ENCODE measurements around the gene PDC. TPM values are rescaled to one million over a fixed set of nuclear protein-coding genes. Genes with fewer than 3 reads are reported as not detected.
"Not testable (repeated sequence)": the region's sequence is repeated elsewhere in the genome, so short reads cannot be mapped to it uniquely, and the experiment has no call there.

Gene PDC
- total RNA-seq, 1 experiment from 2014 or later: not detected

DNA sequence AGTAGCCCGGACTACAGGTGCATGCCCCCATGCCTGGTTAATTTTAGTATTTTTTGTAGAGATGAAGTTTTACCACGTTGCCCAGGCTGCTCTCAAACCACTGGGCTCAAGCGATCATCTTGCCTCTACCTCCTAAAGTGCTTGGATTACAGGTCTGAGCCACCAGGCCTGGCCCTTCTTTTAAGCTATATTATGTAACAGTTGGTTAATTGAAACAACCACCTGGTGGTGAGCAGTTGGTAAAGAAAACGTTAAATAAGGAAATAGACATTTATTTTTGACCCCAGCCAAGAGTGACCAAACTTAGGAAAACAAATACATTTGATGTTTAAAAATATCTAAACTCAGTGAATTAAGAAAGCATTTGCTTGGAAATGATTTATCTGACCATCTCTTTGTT lies 12.1 kb upstream of the PDC start:
- H3K4me3 ChIP-seq (ENCODE audit: low read depth in 2 of 2, low read length in 2 of 2): no peak overlapping the region
- ATAC-seq (no peak), DNase-seq (ENCODE audit: low read depth, low spot score) (no peak)
- in situ Hi-C loops (cut with HindIII; ENCODE audit: low pct_unique_long_range_greater_than_20kb, low sequenced_read_pairs) (no loop called here), intact Hi-C loops (cut with micrococcal nuclease; ENCODE audit: unreplicated experiment) (no loop called here)
- ChIA-PET POLR2A (no interaction called here), CTCF (no interaction called here)
- no peaks in the 10 kb centered on the region for H3K27me3 ChIP-seq (ENCODE audit: control insufficient read depth, insufficient read depth, low read length)
- no peaks in the 10 kb centered on the region for H3K9me3 ChIP-seq (ENCODE audit: control insufficient read depth, insufficient read depth, low read depth, low read length)
- H3K4me1 ChIP-seq (ENCODE audit: control insufficient read depth, insufficient read depth, low read length): no peaks in the 10 kb centered on the region
- TF ChIP-seq, protein P1, sequence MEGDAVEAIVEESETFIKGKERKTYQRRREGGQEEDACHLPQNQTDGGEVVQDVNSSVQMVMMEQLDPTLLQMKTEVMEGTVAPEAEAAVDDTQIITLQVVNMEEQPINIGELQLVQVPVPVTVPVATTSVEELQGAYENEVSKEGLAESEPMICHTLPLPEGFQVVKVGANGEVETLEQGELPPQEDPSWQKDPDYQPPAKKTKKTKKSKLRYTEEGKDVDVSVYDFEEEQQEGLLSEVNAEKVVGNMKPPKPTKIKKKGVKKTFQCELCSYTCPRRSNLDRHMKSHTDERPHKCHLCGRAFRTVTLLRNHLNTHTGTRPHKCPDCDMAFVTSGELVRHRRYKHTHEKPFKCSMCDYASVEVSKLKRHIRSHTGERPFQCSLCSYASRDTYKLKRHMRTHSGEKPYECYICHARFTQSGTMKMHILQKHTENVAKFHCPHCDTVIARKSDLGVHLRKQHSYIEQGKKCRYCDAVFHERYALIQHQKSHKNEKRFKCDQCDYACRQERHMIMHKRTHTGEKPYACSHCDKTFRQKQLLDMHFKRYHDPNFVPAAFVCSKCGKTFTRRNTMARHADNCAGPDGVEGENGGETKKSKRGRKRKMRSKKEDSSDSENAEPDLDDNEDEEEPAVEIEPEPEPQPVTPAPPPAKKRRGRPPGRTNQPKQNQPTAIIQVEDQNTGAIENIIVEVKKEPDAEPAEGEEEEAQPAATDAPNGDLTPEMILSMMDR (IDR thresholded peaks at IDR 0.05): no peak
- TF ChIP-seq POLR2AphosphoS5 (IDR thresholded peaks at IDR 0.05; ENCODE audit: low read depth, low read length) (no peak), SIN3A (IDR thresholded peaks at IDR 0.05; ENCODE audit: borderline replicate concordance, insufficient read depth, low read depth, low read length) (no peak), TCF7L2 (IDR thresholded peaks at IDR 0.05; ENCODE audit: low read depth, low read length) (no peak)
- TF ChIP-seq, protein P2, sequence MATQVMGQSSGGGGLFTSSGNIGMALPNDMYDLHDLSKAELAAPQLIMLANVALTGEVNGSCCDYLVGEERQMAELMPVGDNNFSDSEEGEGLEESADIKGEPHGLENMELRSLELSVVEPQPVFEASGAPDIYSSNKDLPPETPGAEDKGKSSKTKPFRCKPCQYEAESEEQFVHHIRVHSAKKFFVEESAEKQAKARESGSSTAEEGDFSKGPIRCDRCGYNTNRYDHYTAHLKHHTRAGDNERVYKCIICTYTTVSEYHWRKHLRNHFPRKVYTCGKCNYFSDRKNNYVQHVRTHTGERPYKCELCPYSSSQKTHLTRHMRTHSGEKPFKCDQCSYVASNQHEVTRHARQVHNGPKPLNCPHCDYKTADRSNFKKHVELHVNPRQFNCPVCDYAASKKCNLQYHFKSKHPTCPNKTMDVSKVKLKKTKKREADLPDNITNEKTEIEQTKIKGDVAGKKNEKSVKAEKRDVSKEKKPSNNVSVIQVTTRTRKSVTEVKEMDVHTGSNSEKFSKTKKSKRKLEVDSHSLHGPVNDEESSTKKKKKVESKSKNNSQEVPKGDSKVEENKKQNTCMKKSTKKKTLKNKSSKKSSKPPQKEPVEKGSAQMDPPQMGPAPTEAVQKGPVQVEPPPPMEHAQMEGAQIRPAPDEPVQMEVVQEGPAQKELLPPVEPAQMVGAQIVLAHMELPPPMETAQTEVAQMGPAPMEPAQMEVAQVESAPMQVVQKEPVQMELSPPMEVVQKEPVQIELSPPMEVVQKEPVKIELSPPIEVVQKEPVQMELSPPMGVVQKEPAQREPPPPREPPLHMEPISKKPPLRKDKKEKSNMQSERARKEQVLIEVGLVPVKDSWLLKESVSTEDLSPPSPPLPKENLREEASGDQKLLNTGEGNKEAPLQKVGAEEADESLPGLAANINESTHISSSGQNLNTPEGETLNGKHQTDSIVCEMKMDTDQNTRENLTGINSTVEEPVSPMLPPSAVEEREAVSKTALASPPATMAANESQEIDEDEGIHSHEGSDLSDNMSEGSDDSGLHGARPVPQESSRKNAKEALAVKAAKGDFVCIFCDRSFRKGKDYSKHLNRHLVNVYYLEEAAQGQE (IDR thresholded peaks at IDR 0.05; ENCODE audit: insufficient read depth in 1 of 2, low read depth in 2 of 2, low read length in 1 of 2): no peak
- no peaks in the 10 kb centered on the region for H3K36me3 ChIP-seq (ENCODE audit: control insufficient read depth, insufficient read depth, low read length)
- BruUV-seq (replicated peaks): no TSS peak
- H3K27ac ChIP-seq (ENCODE audit: low read length): no peak overlapping the region

DNA sequence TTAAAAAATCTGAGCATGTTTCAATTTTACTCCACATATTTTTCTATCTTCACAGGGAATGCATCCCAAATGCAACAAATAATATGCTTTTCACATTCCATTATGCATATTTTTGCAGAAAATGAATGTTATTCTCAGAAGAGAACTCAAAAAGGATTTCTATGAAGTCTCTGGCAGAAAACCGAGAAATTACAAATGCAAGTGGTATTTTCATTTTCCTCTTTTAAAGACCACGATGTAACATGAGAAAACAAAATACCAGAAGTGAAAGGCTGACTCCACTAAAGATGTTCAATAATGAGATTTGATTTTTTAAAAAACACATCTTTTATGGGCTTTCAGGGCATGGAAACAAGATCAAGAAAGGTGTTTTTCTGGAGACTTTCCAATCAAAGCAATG lies 5.0 kb upstream of the PDC start:
- ATAC-seq: no peak

DNA sequence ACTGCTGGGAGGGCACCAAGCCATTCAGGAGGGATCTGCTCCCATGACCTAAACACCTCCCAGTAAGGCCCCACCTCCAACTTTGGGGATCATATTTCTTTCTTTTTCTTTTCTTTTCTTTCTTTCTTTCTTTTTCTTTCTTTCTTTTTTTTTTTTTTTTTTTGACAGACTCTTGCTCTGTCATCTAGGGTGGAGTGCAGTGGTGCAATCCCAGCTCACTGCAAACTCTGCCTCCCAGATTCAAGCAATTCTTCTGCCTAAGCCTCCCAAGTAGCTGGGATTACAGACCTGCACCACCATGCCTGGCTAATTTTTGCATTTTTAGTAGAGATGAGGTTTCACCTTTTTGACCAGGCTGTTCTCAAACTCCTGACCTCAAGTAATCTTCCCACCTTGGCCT lies 4.6 kb upstream of the PDC start:
- DNase-seq (ENCODE audit: low read depth, low spot score); H3K9me3 ChIP-seq (ENCODE audit: control insufficient read depth, insufficient read depth, low read depth, low read length); POLR2A ChIA-PET; H3K36me3 ChIP-seq (ENCODE audit: control insufficient read depth, insufficient read depth, low read length); BruUV-seq (replicated peaks); H3K27ac ChIP-seq (ENCODE audit: low read length); ATAC-seq; H3K27me3 ChIP-seq (ENCODE audit: control insufficient read depth, insufficient read depth, low read length); H3K4me1 ChIP-seq (ENCODE audit: control insufficient read depth, insufficient read depth, low read length); intact Hi-C loops (cut with micrococcal nuclease; ENCODE audit: unreplicated experiment); in situ Hi-C loops (cut with HindIII; ENCODE audit: low pct_unique_long_range_greater_than_20kb, low sequenced_read_pairs); H3K4me3 ChIP-seq (ENCODE audit: low read depth in 2 of 2, low read length in 2 of 2); CTCF ChIA-PET: not testable (repeated sequence)

More for the DNA sequence above, 5.0 kb upstream of the PDC start:
- ChIA-PET CTCF (no interaction called here), POLR2A (interaction anchor here (0.7 kb wide), 1 partner anchor 450 kb away, joined by 3 read pairs; no protein-coding TSS in a partner anchor)
- Histone ChIP-seq H3K36me3 (ENCODE audit: control insufficient read depth, insufficient read depth, low read length) (no peaks in the 10 kb centered on the region), H3K4me3 (ENCODE audit: low read depth in 2 of 2, low read length in 2 of 2) (no peak overlapping the region), H3K9me3 (ENCODE audit: control insufficient read depth, insufficient read depth, low read depth, low read length) (no peaks in the 10 kb centered on the region), H3K27ac (ENCODE audit: low read length) (no peak overlapping the region), H3K4me1 (ENCODE audit: control insufficient read depth, insufficient read depth, low read length) (no peaks in the 10 kb centered on the region), H3K27me3 (ENCODE audit: control insufficient read depth, insufficient read depth, low read length) (no peaks in the 10 kb centered on the region)
- in situ Hi-C loops (cut with HindIII; ENCODE audit: low pct_unique_long_range_greater_than_20kb, low sequenced_read_pairs) (no loop called here), intact Hi-C loops (cut with micrococcal nuclease; ENCODE audit: unreplicated experiment) (no loop called here)
- no TSS peak for BruUV-seq (replicated peaks)
- no peak for DNase-seq (ENCODE audit: low read depth, low spot score)
- TF ChIP-seq, protein P1 (IDR thresholded peaks at IDR 0.05): no peak
- TF ChIP-seq SIN3A (IDR thresholded peaks at IDR 0.05; ENCODE audit: borderline replicate concordance, insufficient read depth, low read depth, low read length): no peak
- TF ChIP-seq TCF7L2 (IDR thresholded peaks at IDR 0.05; ENCODE audit: low read depth, low read length): no peak
- TF ChIP-seq POLR2AphosphoS5 (IDR thresholded peaks at IDR 0.05; ENCODE audit: low read depth, low read length): no peak
- TF ChIP-seq, protein P2 (IDR thresholded peaks at IDR 0.05; ENCODE audit: insufficient read depth in 1 of 2, low read depth in 2 of 2, low read length in 1 of 2): no peak

Measured in Panc1 (cell line).